ENCODE measurements around the gene FETUB.

Gene FETUB

DNA sequence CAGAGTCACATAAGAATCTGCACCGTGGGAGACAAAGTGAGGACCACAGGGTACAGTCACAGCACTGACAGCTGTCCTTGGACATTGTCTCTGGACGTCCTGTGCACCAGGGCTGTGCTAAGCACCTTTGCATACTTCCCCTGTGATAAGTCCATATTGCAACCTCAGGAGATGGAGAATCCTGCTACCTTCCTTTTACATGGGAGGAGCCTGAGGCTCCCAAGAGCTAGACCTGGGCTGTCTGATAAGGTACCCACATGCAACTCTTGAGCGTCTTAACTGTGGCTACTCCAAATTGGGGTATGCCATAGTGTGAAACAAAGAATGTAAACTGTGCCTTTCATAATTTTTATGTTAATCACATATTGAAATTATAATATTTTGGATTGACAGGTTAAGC, 2.5 kb upstream of the FETUB start:
- TF ChIP-seq ZNF211 (tag by site-specific recombination; IDR thresholded peaks at IDR 0.05; ENCODE audit: low read depth) (no peak), ZNF670 (tag by site-specific recombination; IDR thresholded peaks at IDR 0.05; ENCODE audit: low read depth) (no peak), ZNF138 (tag by site-specific recombination; IDR thresholded peaks at IDR 0.05; ENCODE audit: borderline replicate concordance) (no peak), ZNF76 (tag by site-specific recombination; IDR thresholded peaks at IDR 0.05; ENCODE audit: borderline replicate concordance, low read depth) (no peak), ZNF600 (tag by site-specific recombination; IDR thresholded peaks at IDR 0.05) (no peak), ZNF660 (tag by site-specific recombination; IDR thresholded peaks at IDR 0.05) (no peak), ZNF221 (tag by site-specific recombination; IDR thresholded peaks at IDR 0.05; ENCODE audit: borderline replicate concordance) (no peak), KLF7 (tag by site-specific recombination; IDR thresholded peaks at IDR 0.05; ENCODE audit: borderline replicate concordance) (no peak), BCL11A (tag by site-specific recombination; IDR thresholded peaks at IDR 0.05; ENCODE audit: low read depth) (no peak), ZNF707 (tag by site-specific recombination; IDR thresholded peaks at IDR 0.05) (no peak)
- Histone ChIP-seq H3K36me3 (ENCODE audit: control insufficient read depth in 2 of 2, insufficient read depth in 1 of 2, low read length in 2 of 2) (no peaks in the 10 kb centered on the region), H3K4me3 (ENCODE audit: low read depth, low read length) (no peak overlapping the region), H3K9me3 (ENCODE audit: control insufficient read depth, insufficient read depth, low read depth, low read length) (no peaks in the 10 kb centered on the region), H3K4me1 (ENCODE audit: control insufficient read depth, insufficient read depth, low read length) (no peaks in the 10 kb centered on the region), H3K27ac (ENCODE audit: extremely low read depth, low read depth, low read length) (no peak overlapping the region)
- ChIA-PET POLR2A (no interaction called here), CTCF (interaction anchor here (0.6 kb wide), 1 partner anchor 16 kb away, joined by 3 read pairs; no protein-coding TSS in a partner anchor)

DNA sequence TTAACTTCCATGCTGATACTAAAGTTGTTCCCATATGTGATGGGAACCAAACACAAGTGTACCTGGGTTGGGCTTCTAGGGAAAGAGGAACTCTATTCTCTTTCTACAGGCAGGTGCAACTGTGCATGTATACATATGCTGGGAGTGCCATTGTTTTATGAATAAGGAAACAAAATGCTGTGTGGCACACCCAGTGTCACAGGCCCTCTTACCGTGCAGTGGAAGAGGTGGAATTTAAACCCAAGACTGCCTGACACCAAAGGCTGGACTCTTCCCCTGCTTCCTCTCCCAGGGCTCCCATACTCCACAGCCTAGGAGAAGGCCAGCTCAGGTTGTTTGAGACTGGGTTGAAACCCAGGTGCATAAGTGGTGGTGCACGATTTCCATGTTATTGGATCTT, 1.9 kb upstream of the FETUB start:
- H3K36me3 ChIP-seq (ENCODE audit: control insufficient read depth in 2 of 2, insufficient read depth in 1 of 2, low read length in 2 of 2), result no peaks in the 10 kb centered on the region
- no peaks in the 10 kb centered on the region for H3K9me3 ChIP-seq (ENCODE audit: control insufficient read depth, insufficient read depth, low read depth, low read length)
- ChIA-PET CTCF (no interaction called here), POLR2A (no interaction called here)
- H3K27ac ChIP-seq (ENCODE audit: extremely low read depth, low read depth, low read length), result no peak overlapping the region
- no peak overlapping the region for H3K4me3 ChIP-seq (ENCODE audit: low read depth, low read length)
- TF ChIP-seq ZFP69B (tag by site-specific recombination; IDR thresholded peaks at IDR 0.05) (no peak), ZNF10 (tag by site-specific recombination; IDR thresholded peaks at IDR 0.05) (no peak), ZNF654 (tag by site-specific recombination; IDR thresholded peaks at IDR 0.05; ENCODE audit: low read depth) (no peak), MYNN (tag by site-specific recombination; IDR thresholded peaks at IDR 0.05; ENCODE audit: borderline replicate concordance) (no peak), ZNF155 (tag by site-specific recombination; IDR thresholded peaks at IDR 0.05) (no peak), ZIC2 (tag by site-specific recombination; IDR thresholded peaks at IDR 0.05) (no peak)
- TF ChIP-seq, protein P1, sequence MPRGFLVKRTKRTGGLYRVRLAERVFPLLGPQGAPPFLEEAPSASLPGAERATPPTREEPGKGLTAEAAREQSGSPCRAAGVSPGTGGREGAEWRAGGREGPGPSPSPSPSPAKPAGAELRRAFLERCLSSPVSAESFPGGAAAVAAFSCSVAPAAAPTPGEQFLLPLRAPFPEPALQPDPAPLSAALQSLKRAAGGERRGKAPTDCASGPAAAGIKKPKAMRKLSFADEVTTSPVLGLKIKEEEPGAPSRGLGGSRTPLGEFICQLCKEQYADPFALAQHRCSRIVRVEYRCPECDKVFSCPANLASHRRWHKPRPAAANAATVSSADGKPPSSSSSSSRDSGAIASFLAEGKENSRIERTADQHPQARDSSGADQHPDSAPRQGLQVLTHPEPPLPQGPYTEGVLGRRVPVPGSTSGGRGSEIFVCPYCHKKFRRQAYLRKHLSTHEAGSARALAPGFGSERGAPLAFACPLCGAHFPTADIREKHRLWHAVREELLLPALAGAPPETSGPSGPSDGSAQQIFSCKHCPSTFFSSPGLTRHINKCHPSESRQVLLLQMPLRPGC (tag by site-specific recombination; IDR thresholded peaks at IDR 0.05), result no peak
- H3K4me1 ChIP-seq (ENCODE audit: control insufficient read depth, insufficient read depth, low read length), result no peaks in the 10 kb centered on the region

GRCh38 chr3:186640473-186640818, 247 bp downstream of the FETUB start:
- Histone ChIP-seq H3K27ac (ENCODE audit: extremely low read depth, low read depth, low read length) (no peak overlapping the region), H3K36me3 (ENCODE audit: control insufficient read depth in 2 of 2, insufficient read depth in 1 of 2, low read length in 2 of 2) (no peaks in the 10 kb centered on the region), H3K4me3 (ENCODE audit: low read depth, low read length) (no peak overlapping the region), H3K9me3 (ENCODE audit: control insufficient read depth, insufficient read depth, low read depth, low read length) (no peaks in the 10 kb centered on the region), H3K4me1 (ENCODE audit: control insufficient read depth, insufficient read depth, low read length) (no peaks in the 10 kb centered on the region)
- ChIA-PET CTCF (no interaction called here), POLR2A (no interaction called here)
- TF ChIP-seq, protein P2, sequence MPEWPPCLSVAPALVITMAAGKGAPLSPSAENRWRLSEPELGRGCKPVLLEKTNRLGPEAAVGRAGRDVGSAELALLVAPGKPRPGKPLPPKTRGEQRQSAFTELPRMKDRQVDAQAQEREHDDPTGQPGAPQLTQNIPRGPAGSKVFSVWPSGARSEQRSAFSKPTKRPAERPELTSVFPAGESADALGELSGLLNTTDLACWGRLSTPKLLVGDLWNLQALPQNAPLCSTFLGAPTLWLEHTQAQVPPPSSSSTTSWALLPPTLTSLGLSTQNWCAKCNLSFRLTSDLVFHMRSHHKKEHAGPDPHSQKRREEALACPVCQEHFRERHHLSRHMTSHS (tag by site-specific recombination; IDR thresholded peaks at IDR 0.05), result no peak
- TF ChIP-seq ZNF280D (tag by site-specific recombination; IDR thresholded peaks at IDR 0.05), result no peak
- no peak for TF ChIP-seq ZNF529 (tag by site-specific recombination; IDR thresholded peaks at IDR 0.05; ENCODE audit: insufficient replicate concordance)
- no peak for TF ChIP-seq WT1 (tag by site-specific recombination; IDR thresholded peaks at IDR 0.05)
- no peak for TF ChIP-seq TSHZ1 (tag by site-specific recombination; IDR thresholded peaks at IDR 0.05; ENCODE audit: borderline replicate concordance)
- no peak for TF ChIP-seq ZBTB1 (tag by site-specific recombination; IDR thresholded peaks at IDR 0.05)
